GM19099 (cell line): ENCODE results near the gene RDH5.

Experiments
- POLR2A ChIP-seq: IDR thresholded peaks from 3 replicates; pipeline ENCODE4 v1.6.1; 2011; ENCODE audit warnings: low read depth; ENCODE audit not compliant: insufficient read length; ENCODE audit errors: extremely low read depth

The RDH5 gene

GRCh38 chr12:55720071-55720564, at the start of gene RDH5:
TSS of gene RDH5 (plus strand) at chr12:55720393. CDS start at chr12:55721185, 792 bp downstream.
- TF ChIP-seq POLR2A = no peak

- no peak for TF ChIP-seq POLR2A
Observed at GRCh38 chr12:55671746-55672145, 48.4 kb upstream of the RDH5 start.

- TF ChIP-seq POLR2A = peak; percentile 24
Observed at GRCh38 chr12:55673638-55674037, 46.6 kb upstream of the RDH5 start.

- TF ChIP-seq POLR2A = no peak
Observed at GRCh38 chr12:55675666-55676065, 44.5 kb upstream of the RDH5 start.

GRCh38 chr12:55676707-55677106, 43.5 kb upstream of the RDH5 start:
- TF ChIP-seq POLR2A = no peak

- TF ChIP-seq POLR2A = no peak
Observed at GRCh38 chr12:55679691-55680090, 40.5 kb upstream of the RDH5 start.

GRCh38 chr12:55681142-55682077, 38.8 kb upstream of the RDH5 start:
- TF ChIP-seq POLR2A = no peak

- no peak for TF ChIP-seq POLR2A
Observed at GRCh38 chr12:55682087-55682796, 38.0 kb upstream of the RDH5 start.

- no peak for TF ChIP-seq POLR2A
Observed at GRCh38 chr12:55683676-55684075, 36.5 kb upstream of the RDH5 start.

- no peak for TF ChIP-seq POLR2A
Observed at GRCh38 chr12:55684761-55685370, 35.3 kb upstream of the RDH5 start.

- TF ChIP-seq POLR2A = no peak
Observed at GRCh38 chr12:55685671-55686070, 34.5 kb upstream of the RDH5 start.

- no peak for TF ChIP-seq POLR2A
Observed at GRCh38 chr12:55686366-55687010, 33.7 kb upstream of the RDH5 start.

GRCh38 chr12:55687746-55688145, 32.4 kb upstream of the RDH5 start:
- TF ChIP-seq POLR2A = no peak

- no peak for TF ChIP-seq POLR2A
Observed at GRCh38 chr12:55688716-55689655, 31.2 kb upstream of the RDH5 start.
